ENCODE measurements around the gene EEPD1.
"Not testable (repeated sequence)": the region's sequence is repeated elsewhere in the genome, so short reads cannot be mapped to it uniquely, and the experiment has no call there.

EEPD1 gene

DNA sequence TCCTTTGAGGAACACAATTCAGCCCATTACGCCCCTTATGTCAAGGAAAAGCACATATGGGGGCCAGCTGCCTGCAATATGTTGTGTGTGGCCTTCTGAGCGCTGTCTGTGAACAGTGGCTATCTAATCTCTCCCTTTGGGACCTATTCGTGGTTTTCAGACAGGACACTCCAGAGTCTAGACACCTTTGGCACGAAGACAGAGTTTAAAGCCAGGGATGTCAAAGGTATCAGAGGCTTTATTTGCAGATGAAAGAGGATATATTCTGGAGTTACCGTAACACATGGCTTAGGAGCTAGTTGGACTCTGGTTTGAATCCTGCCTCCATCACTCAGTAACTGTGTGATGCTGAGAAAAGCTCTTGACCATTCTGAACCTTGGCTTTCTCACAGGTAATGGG is 14.8 kb upstream of the EEPD1 start:
- H3K9me3 Mint-ChIP-seq, result peaks cover 1% of the 10 kb centered on the region
- DNase-seq (ENCODE audit: low spot score in 2 of 2) (no peak), ATAC-seq (ENCODE audit: low read depth) (no peak)
- no peak overlapping the region for H3K4me3 Mint-ChIP-seq
- no peaks in the 10 kb centered on the region for H3K4me1 Mint-ChIP-seq
- peaks cover 14% of the 10 kb centered on the region for H3K27me3 Mint-ChIP-seq
- H3K27ac Mint-ChIP-seq, result no peak overlapping the region
- no peaks in the 10 kb centered on the region for H3K36me3 Mint-ChIP-seq

DNA sequence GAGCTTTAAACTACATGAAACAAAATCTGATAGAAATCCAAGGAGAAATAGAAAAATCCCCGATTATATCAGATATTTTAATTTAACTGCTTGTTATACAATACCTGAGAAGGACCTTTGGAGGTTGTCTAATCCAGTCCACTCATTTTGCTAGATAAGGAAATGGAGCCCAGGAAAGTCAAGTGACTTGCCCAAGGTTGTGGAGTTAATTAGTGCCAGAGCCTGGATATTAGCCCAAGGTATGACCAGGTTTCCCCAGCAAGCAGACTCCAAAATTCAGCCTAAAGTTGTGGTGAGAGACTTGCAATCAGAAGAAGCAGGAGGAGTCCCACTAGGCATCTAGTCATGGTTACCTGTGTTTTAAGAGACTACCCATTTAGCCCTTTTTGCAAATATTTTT is 11.7 kb upstream of the EEPD1 start:
- Mint-ChIP-seq H3K9me3 (peaks cover 1% of the 10 kb centered on the region), H3K4me3 (no peak overlapping the region), H3K36me3 (no peaks in the 10 kb centered on the region), H3K27me3 (peaks cover 10% of the 10 kb centered on the region), H3K4me1 (no peaks in the 10 kb centered on the region), H3K27ac (no peak overlapping the region)
- no peak for ATAC-seq (ENCODE audit: low read depth)
- DNase-seq (ENCODE audit: low spot score in 2 of 2), result no peak

DNA sequence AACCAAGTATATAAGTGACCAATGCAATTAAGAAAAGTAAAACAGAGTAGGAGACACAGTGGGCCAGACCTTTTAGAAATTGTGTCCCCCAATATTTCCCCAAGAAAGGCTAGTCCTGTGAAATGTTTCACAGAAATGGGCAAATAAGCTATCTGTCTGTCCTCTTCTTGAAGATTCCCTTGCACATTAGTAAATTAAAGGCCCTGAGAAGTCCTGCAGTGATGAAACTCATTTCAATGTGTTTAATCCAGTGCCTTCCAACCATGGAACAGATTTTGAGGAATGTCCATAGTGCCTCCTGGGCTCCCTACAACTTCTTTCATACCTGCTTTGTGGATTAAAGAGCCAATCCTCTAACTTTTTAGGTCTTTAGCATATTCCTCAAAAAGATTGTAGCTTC is 11.2 kb upstream of the EEPD1 start:
- ATAC-seq (ENCODE audit: low read depth), result no peak
- Mint-ChIP-seq H3K9me3 (peaks cover 1% of the 10 kb centered on the region), H3K27me3 (peaks cover 10% of the 10 kb centered on the region)

DNA sequence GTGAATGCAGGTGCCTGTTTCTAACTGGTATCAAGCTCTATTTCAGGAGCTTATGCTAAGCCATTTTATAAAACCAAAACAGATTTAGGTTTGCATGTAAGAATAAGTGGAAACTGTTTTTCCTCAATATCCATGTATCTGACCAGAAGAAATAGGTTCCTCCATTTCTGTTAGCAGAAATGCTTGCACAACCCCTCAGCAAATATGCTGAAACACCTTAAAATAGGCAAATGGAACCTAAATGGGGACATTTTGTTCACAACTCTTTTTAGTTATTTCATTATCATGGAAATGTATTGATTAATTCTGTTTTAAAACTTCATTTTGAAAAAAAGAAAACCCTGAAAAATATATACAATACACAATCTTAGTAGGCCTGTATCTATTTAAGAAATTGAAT is 8.9 kb upstream of the EEPD1 start:
- Mint-ChIP-seq H3K9me3 (peaks cover 1% of the 10 kb centered on the region), H3K36me3 (no peaks in the 10 kb centered on the region), H3K4me3 (no peak overlapping the region), H3K27me3 (peaks cover 3% of the 10 kb centered on the region), H3K4me1 (no peaks in the 10 kb centered on the region), H3K27ac (no peak overlapping the region)
- DNase-seq (ENCODE audit: low spot score in 2 of 2) (no peak), ATAC-seq (ENCODE audit: low read depth) (no peak)

More for the DNA sequence above, 11.2 kb upstream of the EEPD1 start:
- no peak for DNase-seq (ENCODE audit: low spot score in 2 of 2)
- Mint-ChIP-seq H3K36me3 (no peaks in the 10 kb centered on the region), H3K27ac (no peak overlapping the region), H3K4me3 (no peak overlapping the region), H3K4me1 (no peaks in the 10 kb centered on the region)

DNA sequence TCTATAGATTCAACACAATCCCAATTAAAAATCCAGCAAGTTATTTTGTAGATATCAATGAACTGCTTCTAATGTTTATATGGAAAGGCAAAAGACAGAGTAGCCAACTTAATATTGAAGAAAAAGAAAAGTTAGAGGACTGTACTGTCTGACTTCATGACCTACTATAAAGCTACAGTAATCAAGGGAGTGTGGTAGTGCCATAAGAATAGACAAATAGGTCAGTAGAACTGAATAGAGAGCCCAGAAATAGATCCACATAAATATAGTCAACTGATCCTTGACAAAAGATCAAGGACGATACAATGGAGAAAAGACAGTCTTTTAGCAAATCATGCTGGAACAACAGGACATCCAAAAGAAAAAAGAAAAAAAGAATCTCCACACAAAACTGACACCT is 7.4 kb upstream of the EEPD1 start:
- Mint-ChIP-seq H3K9me3 (no peaks in the 10 kb centered on the region), H3K27me3 (no peaks in the 10 kb centered on the region), H3K27ac (no peak overlapping the region), H3K4me1 (no peaks in the 10 kb centered on the region), H3K36me3 (no peaks in the 10 kb centered on the region), H3K4me3 (no peak overlapping the region)
- no peak for DNase-seq (ENCODE audit: low spot score in 2 of 2)
- no peak for ATAC-seq (ENCODE audit: low read depth)

DNA sequence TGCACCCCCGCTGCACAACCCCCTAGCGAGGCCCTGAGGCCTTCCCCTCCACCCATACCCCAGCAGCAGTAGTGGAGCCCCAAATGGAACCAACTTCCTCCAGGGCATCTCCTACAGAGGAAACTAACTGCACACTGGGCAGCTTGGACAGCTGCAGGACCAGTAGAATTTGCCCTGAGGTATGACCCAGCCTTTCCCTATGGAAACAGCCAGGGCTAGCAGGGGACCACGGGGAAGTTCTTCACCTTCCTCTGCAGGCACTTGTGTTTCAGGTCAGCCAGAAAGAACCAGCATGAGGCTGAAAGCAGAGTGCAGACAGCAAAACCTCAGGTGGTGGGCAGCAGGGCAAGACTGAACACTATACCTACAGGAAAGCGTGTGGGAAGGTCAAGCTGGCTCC is 5.7 kb upstream of the EEPD1 start:
- no peak for DNase-seq (ENCODE audit: low spot score in 2 of 2)
- Mint-ChIP-seq H3K4me3 (no peak overlapping the region), H3K27me3 (no peaks in the 10 kb centered on the region), H3K36me3 (no peaks in the 10 kb centered on the region), H3K9me3 (no peaks in the 10 kb centered on the region), H3K4me1 (peaks cover 3% of the 10 kb centered on the region), H3K27ac (no peak overlapping the region)
- no peak for ATAC-seq (ENCODE audit: low read depth)

DNA sequence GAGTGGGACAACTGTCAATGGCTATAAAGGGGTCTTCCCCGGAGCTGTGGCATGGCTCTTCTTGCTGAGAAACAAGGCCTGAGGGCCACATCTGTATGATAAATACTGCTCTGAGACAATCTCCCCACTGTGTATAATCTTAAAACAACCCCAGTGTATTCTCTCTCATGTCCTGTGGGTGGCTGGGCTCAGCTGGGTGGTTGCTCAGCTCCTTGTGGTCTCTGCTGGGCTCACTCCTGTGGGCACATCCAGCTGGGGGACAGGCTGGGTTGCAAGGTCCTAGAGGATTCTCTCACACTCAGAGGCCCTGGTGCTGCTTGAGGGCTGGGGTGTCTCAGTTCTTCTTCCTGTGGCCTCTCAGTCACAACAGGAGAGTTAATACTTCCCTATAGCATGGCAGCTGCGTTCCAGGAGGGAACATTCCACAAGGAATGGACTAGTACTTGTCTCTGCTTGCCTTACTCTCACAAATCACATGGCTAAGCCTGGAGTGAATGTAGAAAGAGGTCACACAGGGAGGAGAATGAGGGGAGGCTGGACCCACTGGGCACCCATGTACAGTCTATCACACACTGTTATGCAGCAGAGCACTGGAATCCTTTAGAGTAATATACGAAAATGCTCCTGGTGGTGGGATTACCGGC is 4.5 kb upstream of the EEPD1 start:
- Mint-ChIP-seq H3K4me3 (no peak overlapping the region), H3K27ac (no peak overlapping the region), H3K9me3 (no peaks in the 10 kb centered on the region), H3K27me3 (no peaks in the 10 kb centered on the region), H3K36me3 (no peaks in the 10 kb centered on the region), H3K4me1 (peaks cover 8% of the 10 kb centered on the region)
- ATAC-seq (ENCODE audit: low read depth) (no peak), DNase-seq (ENCODE audit: low spot score in 2 of 2) (no peak)

DNA sequence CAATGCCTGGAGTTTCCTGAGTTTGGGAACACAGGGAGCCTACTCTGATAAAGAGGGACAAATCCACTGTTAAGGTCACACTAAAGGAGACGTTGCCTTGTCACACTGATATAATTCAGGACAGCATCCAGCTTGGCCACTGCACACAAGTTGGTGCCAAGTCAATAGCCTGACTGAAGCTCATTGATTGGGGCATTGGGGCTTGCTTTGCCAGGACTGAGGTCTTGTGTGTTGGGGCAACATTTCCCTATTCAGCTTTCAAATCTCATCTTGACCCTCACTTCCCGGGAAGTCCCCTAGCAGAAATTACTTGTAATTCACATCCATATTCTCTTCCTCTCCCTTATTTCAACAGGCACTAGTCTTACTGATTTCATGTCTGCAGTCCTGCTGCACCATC is 3.8 kb upstream of the EEPD1 start:
- not testable (repeated sequence) for ATAC-seq (ENCODE audit: low read depth); H3K36me3 Mint-ChIP-seq; H3K27me3 Mint-ChIP-seq; H3K27ac Mint-ChIP-seq; DNase-seq (ENCODE audit: low spot score in 2 of 2); H3K4me1 Mint-ChIP-seq; H3K9me3 Mint-ChIP-seq; H3K4me3 Mint-ChIP-seq

DNA sequence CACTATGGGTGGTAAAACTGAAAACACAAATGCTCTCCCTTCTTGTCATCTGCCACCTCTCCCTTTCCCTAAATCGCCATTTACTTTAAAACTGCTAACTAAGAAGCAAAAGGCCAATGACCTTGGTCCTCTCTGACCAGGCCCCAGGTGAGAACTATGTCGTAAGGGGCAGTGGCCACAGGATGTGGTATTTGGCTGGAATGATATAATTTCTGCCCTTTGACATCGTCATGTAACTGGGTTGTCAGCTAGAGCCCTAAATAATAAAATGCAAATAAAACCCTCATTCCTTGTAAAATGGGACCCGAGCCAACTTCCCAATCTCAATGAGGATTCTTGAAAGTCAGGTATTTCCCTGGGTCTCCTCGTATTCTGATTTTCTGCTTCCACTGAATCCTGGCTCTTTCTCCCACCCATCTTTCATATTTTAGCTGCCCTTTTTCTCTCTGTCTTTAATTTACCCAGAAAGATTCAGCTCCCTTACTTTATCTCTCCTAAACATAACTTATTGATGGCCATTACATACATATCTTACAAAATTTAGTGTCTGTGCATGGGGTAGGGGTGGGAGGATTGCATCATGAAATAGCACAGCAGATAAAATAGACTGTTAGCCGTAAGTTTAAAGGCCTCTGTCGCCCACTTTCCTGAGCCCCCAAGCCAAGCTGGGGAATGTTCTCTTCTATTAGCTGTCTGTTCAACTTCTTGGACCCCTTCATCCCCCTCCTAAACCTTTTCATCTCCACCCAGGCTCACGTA is 3.2 kb upstream of the EEPD1 start:
- Mint-ChIP-seq H3K27ac (no peak overlapping the region), H3K36me3 (no peaks in the 10 kb centered on the region), H3K4me3 (no peak overlapping the region), H3K4me1 (peaks cover 11% of the 10 kb centered on the region), H3K9me3 (no peaks in the 10 kb centered on the region), H3K27me3 (no peaks in the 10 kb centered on the region)
- ATAC-seq (ENCODE audit: low read depth) (no peak), DNase-seq (ENCODE audit: low spot score in 2 of 2) (no peak)

DNA sequence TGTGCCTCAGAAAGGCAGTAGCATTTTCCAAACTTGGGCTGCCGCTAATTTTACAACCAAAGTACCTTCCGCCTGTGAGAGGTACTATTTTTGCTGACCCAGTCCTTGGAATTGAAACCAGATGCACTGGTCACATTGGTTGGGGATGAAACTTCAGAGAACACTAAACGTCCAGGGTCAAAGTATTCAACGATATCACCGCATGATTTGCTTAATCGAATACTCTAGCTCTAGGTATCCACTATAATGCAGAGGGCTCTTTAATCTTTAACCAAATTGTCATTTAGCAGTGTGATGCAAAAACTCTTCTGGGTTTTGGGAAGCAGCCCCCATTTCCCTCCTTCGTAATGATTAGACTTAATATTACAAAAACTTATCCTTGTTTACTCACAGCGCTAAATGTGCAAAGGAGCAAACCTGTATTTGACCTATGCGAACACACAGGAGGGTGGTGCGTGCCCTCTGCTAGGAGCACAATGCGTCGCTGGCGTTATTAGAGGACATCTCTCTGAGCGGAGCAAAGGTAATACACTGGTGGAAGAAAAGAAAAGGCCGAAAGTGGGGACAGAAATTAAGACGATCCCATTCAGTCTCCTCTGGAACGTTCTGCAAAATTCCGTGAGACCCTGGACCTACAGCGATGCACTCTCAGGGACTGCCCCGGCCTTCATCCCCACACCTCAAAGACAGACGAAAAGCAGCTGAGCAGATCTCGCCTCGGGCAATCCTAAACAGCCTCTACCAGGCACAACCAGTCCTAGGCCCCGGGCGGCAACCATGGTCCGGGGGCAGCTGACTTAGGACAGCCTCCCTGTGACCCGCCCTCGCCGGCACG is 916 bp upstream of the EEPD1 start:
- Mint-ChIP-seq H3K4me1 (peaks cover 11% of the 10 kb centered on the region), H3K27ac (peak overlapping the region; percentile 62), H3K36me3 (no peaks in the 10 kb centered on the region), H3K9me3 (no peaks in the 10 kb centered on the region), H3K27me3 (peaks cover 2% of the 10 kb centered on the region), H3K4me3 (peak overlapping the region; percentile 87)
- no peak for DNase-seq (ENCODE audit: low spot score in 2 of 2)
- ATAC-seq (ENCODE audit: low read depth), result no peak

DNA sequence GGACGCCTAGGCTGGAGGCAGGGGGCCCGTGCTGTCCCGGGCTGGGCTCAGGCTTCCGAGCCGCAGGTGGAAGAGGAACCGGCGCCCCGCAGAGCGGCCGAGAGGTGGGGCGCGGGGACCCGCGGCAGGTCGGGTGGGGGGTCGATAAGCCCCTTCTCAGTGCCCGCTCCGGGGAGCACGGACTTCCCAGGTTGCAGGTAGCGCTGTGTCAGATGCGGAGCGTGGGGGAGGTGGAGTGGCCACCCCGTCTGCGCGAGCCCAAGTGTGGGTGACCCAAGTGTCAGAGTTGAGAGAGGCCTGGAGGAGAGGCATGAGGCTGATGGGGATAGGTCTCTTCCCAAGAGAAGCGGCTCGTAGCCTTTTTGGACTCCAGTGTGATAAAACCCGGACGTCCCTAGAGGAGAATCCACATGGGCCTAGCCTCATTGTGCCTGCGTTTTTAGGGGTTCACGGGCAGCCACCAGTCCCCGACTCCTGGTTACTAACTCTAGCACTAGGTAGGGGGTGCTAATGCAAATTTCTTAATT is 580 bp downstream of the EEPD1 start:
- ATAC-seq (ENCODE audit: low read depth) (peak; percentile 2), DNase-seq (ENCODE audit: low spot score in 2 of 2) (peak in 1 of 2 donors; percentile 15)
- peaks cover 11% of the 10 kb centered on the region for H3K4me1 Mint-ChIP-seq
- no peak overlapping the region for H3K27ac Mint-ChIP-seq
- H3K9me3 Mint-ChIP-seq, result no peaks in the 10 kb centered on the region
- H3K27me3 Mint-ChIP-seq, result peaks cover 2% of the 10 kb centered on the region
- H3K36me3 Mint-ChIP-seq, result no peaks in the 10 kb centered on the region
- peak overlapping the region; percentile 87 for H3K4me3 Mint-ChIP-seq

DNA sequence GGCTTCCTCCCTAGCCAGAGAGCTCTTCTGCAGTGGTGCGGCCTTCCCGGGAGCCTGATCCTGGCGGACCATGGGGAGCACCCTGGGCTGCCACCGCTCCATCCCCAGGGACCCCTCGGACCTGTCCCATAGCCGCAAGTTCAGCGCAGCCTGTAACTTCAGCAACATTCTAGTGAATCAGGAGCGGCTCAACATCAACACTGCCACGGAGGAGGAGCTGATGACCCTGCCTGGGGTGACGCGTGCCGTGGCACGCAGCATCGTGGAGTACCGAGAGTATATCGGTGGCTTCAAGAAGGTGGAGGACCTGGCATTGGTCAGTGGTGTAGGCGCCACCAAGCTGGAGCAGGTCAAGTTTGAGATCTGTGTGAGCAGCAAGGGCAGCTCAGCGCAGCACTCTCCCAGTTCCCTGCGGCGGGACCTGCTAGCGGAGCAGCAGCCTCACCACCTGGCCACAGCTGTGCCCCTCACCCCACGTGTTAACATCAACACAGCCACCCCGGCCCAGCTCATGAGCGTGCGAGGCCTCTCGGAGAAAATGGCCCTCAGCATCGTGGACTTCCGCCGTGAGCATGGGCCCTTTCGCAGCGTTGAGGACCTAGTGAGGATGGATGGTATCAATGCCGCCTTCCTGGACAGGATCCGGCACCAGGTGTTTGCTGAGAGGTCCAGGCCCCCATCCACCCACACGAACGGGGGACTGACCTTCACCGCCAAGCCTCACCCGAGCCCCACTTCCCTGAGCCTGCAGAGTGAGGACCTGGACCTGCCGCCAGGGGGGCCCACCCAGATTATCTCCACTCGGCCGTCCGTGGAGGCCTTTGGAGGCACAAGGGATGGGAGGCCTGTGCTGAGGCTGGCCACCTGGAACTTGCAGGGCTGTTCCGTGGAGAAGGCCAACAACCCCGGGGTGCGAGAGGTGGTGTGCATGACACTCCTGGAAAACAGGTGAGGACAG is 1.5 kb downstream of the EEPD1 start:
- Mint-ChIP-seq H3K4me1 (peaks cover 11% of the 10 kb centered on the region), H3K27me3 (peaks cover 2% of the 10 kb centered on the region), H3K4me3 (peak overlapping the region; percentile 87), H3K36me3 (no peaks in the 10 kb centered on the region), H3K27ac (no peak overlapping the region), H3K9me3 (no peaks in the 10 kb centered on the region)
- DNase-seq (ENCODE audit: low spot score in 2 of 2) (peak in 1 of 2 donors; percentile 18), ATAC-seq (ENCODE audit: low read depth) (no peak)

DNA sequence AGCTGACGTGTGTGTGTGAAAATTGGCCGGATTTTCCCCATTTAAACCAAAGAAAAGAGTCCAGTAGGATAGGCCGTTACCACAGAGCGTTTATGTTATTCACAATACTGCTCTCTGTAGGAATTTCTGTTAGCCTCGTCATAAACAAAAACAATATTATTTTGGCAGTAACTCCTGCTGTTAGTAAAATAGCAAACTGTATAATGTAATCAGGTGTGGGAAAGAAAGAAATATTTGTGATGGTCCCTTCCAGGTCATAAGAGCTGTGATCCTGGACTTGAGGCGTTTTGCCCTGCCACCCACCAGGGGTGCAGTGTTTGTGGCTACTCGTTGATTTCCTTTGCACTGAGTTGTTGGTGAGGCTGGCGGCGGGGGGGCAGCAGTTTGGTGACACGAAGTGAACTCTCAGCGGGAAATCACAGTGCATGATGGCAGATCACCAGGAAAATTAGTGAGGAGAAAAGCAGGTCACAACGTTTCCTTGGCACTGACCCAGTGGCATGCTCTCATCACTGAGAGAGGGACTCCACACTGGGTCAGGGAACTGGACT is 2.8 kb downstream of the EEPD1 start:
- Mint-ChIP-seq H3K9me3 (no peaks in the 10 kb centered on the region), H3K4me3 (no peak overlapping the region), H3K36me3 (no peaks in the 10 kb centered on the region), H3K27ac (no peak overlapping the region), H3K27me3 (peaks cover 4% of the 10 kb centered on the region), H3K4me1 (peaks cover 11% of the 10 kb centered on the region)
- ATAC-seq (ENCODE audit: low read depth) (no peak), DNase-seq (ENCODE audit: low spot score in 2 of 2) (no peak)

All from memory B cell (primary cell).